Thyroid gland (tissue), 4 donors: ENCODE results near the gene COG1.
A peak's percentile ranks its signal among the peaks of the same experiment; 100 is the strongest.

Experiments used
- CTCF ChIP-seq, 6 experiments: fragments of 200-600 bp in 3 of 6; fragments of 450-650 bp in 3 of 6; sonication (generic) in 3 of 6; IDR thresholded peaks; one replicate each; pipeline ENCODE4 v1.5.1; 2016 to 2019; ENCODE audit warnings: antibody characterized with exemption in 6 of 6, mild to moderate bottlenecking in 2 of 6, inconsistent platforms in 1 of 6, moderate library complexity in 1 of 6
- POLR2A ChIP-seq, 2 donors: fragments of 450-650 bp; IDR thresholded peaks; one replicate each; pipeline ENCODE4 v1.6.1; 2017; ENCODE audit warnings: antibody characterized with exemption in 2 of 2, mild to moderate bottlenecking in 2 of 2, moderate library complexity in 1 of 2

- TF ChIP-seq CTCF (IDR thresholded peaks at IDR 0.05) (peak in 3 of 6 experiments; percentile 8 to 15 (median 15)), POLR2A (IDR thresholded peaks at IDR 0.05) (no peak)
These were observed 17.3 kb downstream of the COG1 start for GRCh38 chr17:73210002-73210678.
